Liver (tissue), 3 donors: ENCODE data around the gene TJP1.

Experiments used
- EGR1 ChIP-seq, 2 donors: IDR thresholded peaks; 2 replicates each; pipeline ENCODE4 v1.6.1; 2016 to 2018; ENCODE audit warnings: antibody characterized with exemption in 2 of 2, low read depth in 2 of 2
- FOXA1 ChIP-seq: IDR thresholded peaks from 2 replicates; pipeline ENCODE4 v1.6.1; 2016; ENCODE audit warnings: antibody characterized with exemption
- GABPA ChIP-seq, 2 donors: IDR thresholded peaks in 1 of 2; conservative IDR thresholded peaks in 1 of 2; 2 replicates each; pipeline ENCODE4 v1.6.1; 2016; ENCODE audit warnings: antibody characterized with exemption in 2 of 2, mild to moderate bottlenecking in 1 of 2, moderate library complexity in 1 of 2
- RAD21 ChIP-seq, 2 donors: IDR thresholded peaks; 2 replicates each; pipeline ENCODE4 v1.6.1; 2016; ENCODE audit warnings: antibody characterized with exemption in 2 of 2, mild to moderate bottlenecking in 2 of 2
- RXRA ChIP-seq, 2 donors: IDR thresholded peaks; 2 replicates each; pipeline ENCODE4 v1.6.1; 2017 to 2018; ENCODE audit warnings: antibody characterized with exemption in 2 of 2, mild to moderate bottlenecking in 1 of 2
- TAF1 ChIP-seq: conservative IDR thresholded peaks from 2 replicates; pipeline ENCODE4 v1.6.1; 2016; ENCODE audit warnings: antibody characterized with exemption, mild to moderate bottlenecking
- TF ChIP-seq, protein P1 (sequence below): IDR thresholded peaks from 2 replicates; pipeline ENCODE4 v1.6.1; 2016; ENCODE audit warnings: antibody characterized with exemption
- TF ChIP-seq, protein P2 (sequence below): fragments of 150-350 bp; IDR thresholded peaks from 2 replicates; pipeline ENCODE4 v1.5.1; 2017; ENCODE audit warnings: improper control_type of control experiment, low read depth, low read length; ENCODE audit not compliant: missing input control
- TF ChIP-seq, protein P3 (sequence below): IDR thresholded peaks from 2 replicates; pipeline ENCODE4 v1.6.1; 2016; ENCODE audit warnings: antibody characterized with exemption
- TF ChIP-seq, protein P4 (sequence below): IDR thresholded peaks from 2 replicates; pipeline ENCODE4 v1.6.1; 2016; ENCODE audit warnings: antibody characterized with exemption
- donor health status: healthy.
- donor health status: healthy.

DNA sequence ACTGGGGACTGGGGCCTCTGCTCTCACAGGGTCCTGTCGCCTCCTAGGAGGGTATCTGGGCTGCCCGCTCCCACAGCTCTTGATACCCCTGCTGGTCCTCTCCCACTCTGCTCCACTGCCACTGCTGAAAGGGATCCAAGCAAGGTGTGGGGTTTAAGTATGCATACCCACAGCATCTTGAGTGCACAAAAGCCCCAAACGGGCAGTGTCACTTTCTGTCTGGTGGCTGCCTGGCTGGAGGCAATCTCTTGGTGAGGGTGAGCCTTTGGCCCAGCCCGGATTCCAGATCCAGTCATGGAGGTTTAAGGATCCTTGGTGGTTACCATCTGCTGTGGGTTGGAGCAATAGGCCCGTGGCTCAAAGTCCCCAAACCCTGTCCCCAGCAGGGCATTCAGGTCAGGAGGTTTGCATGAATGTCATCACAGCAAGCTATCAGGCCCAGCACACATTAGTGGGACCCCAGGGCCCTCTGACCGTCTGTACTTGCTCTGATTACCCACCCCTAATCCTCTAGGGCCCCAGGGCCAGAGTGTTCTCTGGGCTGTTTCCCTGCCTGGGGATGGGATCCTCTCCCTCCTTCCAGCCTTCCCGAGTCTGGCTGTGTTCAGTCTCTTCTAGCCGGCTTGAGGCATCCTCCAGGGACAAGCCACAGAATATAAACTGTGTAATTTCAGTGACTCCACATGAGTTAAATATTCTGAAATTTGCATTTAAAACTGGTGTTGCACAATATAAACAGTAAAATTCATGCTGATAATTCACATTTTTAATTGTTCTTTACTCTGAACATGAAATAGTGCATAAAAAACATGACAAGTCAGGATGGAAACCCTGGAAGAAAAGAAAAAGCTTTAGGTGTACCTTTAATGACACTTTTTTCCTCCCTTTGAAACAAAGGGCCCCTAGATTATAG, 4.9 kb upstream of the TJP1 start:
- TF ChIP-seq, protein P1, sequence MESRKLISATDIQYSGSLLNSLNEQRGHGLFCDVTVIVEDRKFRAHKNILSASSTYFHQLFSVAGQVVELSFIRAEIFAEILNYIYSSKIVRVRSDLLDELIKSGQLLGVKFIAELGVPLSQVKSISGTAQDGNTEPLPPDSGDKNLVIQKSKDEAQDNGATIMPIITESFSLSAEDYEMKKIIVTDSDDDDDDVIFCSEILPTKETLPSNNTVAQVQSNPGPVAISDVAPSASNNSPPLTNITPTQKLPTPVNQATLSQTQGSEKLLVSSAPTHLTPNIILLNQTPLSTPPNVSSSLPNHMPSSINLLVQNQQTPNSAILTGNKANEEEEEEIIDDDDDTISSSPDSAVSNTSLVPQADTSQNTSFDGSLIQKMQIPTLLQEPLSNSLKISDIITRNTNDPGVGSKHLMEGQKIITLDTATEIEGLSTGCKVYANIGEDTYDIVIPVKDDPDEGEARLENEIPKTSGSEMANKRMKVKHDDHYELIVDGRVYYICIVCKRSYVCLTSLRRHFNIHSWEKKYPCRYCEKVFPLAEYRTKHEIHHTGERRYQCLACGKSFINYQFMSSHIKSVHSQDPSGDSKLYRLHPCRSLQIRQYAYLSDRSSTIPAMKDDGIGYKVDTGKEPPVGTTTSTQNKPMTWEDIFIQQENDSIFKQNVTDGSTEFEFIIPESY = no peak
- TF ChIP-seq FOXA1 = no peak
- TF ChIP-seq, protein P2, sequence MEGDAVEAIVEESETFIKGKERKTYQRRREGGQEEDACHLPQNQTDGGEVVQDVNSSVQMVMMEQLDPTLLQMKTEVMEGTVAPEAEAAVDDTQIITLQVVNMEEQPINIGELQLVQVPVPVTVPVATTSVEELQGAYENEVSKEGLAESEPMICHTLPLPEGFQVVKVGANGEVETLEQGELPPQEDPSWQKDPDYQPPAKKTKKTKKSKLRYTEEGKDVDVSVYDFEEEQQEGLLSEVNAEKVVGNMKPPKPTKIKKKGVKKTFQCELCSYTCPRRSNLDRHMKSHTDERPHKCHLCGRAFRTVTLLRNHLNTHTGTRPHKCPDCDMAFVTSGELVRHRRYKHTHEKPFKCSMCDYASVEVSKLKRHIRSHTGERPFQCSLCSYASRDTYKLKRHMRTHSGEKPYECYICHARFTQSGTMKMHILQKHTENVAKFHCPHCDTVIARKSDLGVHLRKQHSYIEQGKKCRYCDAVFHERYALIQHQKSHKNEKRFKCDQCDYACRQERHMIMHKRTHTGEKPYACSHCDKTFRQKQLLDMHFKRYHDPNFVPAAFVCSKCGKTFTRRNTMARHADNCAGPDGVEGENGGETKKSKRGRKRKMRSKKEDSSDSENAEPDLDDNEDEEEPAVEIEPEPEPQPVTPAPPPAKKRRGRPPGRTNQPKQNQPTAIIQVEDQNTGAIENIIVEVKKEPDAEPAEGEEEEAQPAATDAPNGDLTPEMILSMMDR = no peak
- no peak for TF ChIP-seq EGR1 (IDR thresholded peaks at IDR 0.05; ENCODE audit: low read depth in 2 of 2)
- TF ChIP-seq, protein P3, sequence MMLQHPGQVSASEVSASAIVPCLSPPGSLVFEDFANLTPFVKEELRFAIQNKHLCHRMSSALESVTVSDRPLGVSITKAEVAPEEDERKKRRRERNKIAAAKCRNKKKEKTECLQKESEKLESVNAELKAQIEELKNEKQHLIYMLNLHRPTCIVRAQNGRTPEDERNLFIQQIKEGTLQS = no peak
- TF ChIP-seq RXRA (IDR thresholded peaks at IDR 0.05) = no peak
- no peak for TF ChIP-seq RAD21 (IDR thresholded peaks at IDR 0.05)
- no peak for TF ChIP-seq GABPA (IDR thresholded peaks at IDR 0.05 in 1 of 2, conservative IDR thresholded peaks at IDR 0.05 in 1 of 2)
- TF ChIP-seq, protein P4, sequence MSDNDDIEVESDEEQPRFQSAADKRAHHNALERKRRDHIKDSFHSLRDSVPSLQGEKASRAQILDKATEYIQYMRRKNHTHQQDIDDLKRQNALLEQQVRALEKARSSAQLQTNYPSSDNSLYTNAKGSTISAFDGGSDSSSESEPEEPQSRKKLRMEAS = no peak
- TF ChIP-seq TAF1 = no peak
